GM18861 (cell line): ENCODE results near the gene DCAF8.

Experiments
- ATAC-seq: cut with Tn5 transposase; IDR thresholded peaks from one replicate; pipeline ENCODE4 v1.9.1; 2021; ENCODE audit not compliant: unreplicated experiment

The DCAF8 gene

DNA sequence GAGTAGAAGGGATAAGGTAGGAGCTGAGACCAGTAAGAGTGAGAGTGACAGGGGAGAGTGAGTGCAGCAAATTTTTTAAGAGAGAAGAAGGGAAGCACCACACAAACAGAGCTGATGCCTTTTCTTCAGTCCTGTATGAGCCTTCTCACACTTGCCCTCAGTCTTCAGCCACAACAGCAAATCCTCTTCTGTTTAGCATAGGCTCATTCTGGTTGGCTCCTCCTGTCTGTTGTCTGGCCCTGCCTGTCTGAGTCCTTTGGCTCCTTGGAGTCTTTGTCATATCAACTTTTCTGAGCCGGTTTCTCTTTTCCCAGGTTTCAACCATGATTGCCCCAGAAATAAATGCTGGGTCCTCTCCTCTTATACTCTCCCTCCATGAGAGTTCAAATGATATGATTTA, 84.7 kb downstream of the DCAF8 start:
- no peak for ATAC-seq

DNA sequence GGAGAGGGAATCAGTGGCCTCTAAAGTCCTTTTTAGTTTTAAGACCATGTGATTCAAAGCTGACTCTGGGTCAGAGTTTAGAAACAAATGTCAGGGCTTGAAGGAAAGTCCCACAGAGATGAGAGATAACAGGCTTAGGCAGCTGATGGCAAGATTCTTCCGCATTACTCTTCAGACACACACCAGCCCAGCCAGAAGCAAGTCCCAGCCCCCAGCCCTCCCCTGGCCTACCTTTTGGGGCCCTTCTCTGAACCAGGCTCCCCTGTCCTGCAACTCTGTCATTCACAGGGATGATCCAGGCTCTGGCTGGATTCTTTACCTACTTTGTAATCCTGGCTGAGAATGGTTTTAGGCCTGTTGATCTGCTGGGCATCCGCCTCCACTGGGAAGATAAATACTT, 85.1 kb downstream of the DCAF8 start:
- no peak for ATAC-seq

DNA sequence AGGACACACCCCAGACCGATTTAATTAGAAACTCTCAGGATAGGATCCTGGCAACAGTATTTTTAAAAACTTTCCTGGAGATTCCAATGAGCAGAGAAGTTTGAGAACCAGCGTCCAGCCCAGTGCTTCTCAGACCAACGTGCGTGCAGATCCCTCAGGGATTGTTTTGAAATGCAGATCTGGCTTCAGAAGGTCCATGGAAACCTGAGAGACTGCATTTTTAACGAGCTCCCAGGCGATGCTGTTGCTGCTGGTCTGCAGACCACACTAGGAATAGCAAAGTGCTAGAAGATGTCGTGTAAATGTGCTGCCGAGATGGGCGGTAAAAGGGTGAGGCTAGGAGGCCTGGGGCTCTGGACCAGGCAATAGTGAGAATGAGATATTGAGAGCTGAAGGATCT, 90.4 kb downstream of the DCAF8 start:
- no peak for ATAC-seq

DNA sequence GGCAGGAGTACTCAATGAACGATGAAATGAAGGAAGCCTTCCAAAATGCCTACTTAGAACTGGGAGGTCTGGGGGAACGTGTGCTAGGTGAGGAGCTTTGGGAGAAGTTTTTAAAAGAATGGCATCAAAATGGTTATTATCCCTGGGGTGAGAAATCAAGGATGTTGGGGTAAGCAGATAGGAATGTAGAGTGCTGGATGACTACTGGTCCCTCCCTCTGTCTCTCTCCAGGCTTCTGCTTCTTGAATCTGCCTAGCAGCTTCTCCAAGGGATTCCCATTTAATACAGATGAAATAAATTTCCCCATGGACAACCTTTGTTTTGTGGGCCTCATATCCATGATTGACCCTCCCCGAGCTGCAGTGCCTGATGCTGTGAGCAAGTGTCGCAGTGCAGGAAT, 91.0 kb downstream of the DCAF8 start:
- ATAC-seq = no peak

DNA sequence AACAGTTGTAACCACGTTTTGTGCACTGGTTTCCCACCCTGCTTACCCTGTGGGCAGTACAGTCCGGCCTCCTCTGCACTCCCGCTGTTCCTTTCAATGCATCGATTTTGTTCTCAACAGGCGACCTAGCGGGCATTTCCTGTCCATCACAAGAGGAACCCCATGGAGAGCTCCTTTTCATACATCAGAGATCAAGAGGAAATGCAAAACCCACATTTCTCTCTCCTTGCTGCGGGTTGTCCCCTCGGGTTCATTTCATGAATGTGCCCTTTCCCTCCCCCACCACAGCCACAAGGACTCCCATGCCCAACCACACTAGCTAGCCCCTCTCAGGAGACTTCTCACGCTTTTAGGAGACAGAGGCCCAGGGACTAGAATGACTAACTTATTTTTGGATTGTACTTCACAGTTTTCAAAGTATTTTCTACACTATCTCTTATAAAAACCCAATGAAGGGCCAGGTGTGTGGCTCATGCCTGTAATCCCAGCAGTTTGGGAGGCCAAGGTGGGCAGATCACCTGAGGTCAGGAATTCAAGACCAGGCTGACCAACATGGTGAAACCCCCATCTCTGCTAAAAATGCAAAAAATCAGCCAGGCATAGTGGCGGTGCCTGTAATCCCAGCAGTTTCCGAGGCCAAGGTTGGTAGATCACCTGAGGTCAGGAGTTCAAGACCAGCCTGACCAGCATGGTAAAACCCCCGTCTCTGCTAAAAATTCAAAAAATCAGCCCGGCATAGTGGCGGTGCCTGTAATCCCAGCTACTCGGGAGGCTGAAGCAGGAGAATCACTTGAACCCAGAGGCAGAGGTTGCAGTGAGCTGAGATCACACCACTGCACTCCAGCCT, 92.6 kb downstream of the DCAF8 start:
- ATAC-seq = peak; percentile 53

DNA sequence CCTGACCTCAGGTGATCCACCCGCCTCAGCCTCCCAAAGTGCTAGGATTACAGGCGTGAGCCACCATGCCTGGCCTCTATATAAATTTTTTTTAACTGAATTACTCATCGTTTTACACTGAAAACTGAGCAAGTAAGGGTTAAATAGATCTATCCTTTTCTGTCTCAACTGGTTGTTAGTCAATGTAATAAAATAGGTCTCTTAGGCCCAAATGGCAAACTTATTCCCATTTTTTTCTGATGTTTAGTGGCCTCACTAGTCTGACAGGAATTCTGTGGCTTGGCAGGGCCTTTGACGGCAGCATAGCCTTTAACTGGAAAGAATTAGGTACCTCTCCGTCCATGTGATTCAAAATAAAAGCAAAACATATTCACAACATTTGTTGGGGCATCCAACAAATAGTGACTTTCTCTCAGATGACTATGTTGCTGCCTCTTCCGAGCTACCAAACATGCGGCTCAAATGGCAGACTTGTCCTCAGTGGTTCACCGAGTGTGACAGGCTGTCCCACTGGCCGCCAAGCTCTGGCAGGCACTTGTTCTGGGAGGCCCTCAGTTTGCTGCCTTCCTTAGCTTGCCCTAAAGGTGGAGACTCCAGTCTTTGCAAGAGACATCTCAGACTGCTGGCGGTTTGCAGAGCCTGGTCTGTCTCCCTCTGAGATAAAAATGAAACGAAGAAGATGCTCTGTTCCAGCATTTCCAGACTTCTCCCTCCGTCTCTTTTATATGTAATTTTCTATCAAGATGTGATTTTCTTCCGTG, 93.6 kb downstream of the DCAF8 start:
- ATAC-seq = no peak

DNA sequence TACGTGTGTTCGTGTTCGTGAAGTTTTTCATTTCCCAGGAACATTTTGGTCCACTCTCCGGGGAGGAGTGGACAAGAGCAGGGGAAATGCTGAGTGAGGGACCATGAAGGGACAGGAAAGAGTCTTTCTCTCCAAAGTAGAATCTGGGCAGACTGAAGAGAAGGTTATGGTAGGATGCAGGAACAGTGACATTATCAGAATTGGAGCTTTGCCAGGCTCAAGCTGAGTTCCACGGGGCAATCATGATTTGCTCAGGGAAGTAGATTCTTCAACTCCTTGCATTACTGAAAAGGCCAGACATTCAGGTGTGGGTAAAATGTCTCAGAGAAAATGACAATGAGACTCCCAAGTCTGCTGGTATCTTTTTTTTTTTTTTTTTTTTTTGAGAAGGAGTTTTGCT, 94.3 kb downstream of the DCAF8 start:
- ATAC-seq = no peak

DNA sequence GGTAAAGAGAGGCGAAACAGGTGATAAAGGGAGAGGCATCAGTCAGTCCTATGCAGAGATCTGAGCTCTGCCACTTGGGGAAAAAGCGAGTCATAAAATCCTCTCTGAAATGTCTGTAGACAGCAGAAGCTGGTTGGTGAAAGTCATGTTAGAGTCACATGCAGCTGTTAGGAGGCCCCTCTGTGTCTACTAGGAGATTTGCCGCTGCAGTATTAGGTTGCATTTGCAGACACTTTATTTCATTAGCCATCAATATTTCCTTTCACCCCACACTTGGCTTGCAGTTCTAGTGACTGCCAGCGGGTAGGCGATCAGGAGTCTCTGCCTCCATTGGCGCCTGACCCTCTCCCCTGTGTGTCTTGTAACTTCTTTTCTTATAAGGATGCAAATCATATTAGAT, 94.8 kb downstream of the DCAF8 start:
- no peak for ATAC-seq

DNA sequence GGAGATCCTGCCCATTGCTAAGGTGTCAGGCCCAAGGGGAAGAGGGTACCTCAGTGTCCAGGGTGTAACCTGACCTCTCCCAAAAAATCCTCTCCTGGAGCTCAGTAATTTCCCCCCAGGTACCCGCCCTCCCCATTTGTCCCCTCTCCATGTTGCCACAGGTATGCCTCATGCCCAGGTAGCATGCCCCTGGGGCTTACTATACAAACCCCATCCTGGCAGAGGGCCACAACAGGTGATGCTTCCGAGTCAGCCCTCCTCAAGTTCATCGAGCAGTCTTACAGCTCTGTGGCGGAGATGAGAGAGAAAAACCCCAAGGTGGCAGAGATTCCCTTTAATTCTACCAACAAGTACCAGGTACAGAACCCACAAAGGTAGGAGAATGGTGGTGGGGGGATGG, 95.3 kb downstream of the DCAF8 start:
- no peak for ATAC-seq

DNA sequence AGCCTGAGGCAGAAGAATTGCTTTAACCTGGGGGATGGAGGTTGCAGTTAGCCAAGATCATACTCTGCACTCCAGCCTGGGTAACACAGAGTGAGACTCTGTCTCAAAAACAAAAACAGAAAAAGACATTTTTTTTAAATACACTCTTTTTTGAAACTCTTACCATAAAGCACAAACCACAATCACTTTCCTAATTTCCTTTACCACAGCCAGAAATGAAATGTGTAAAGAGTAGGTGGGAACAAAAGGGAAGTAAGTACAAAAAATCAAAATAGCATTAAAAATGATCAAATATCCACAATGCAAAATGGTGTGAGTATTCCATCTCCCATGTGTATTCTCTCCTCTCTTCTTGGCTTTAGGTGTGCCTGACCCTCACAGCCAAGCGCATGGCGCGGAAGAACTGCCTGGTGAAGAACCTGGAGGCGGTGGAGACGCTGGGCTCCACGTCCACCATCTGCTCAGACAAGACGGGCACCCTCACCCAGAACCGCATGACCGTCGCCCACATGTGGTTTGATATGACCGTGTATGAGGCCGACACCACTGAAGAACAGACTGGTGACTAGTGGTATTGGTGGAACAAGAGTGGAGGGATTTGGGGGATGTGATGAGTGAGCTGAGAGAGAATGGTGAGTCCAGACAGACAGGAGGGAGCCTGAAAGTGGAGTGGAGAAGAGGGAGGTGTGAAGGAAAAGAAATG, 96.0 kb downstream of the DCAF8 start:
- no peak for ATAC-seq
